Left colon (tissue), 2 donors: ENCODE results near the gene OSM. TPM values are rescaled to one million over a fixed set of nuclear protein-coding genes. Genes with fewer than 3 reads are reported as not detected.

ENCODE experiments used
- ATAC-seq: fragments of 200-7000 bp; cut with Tn5 transposase; one replicate; pipeline ENCODE4 v1.9.1; 2020; ENCODE audit warnings: mild to moderate bottlenecking, moderate library complexity
- DNase-seq, 2 donors: peaks; one replicate each; pipeline ENCODE4 v3.0.0-alpha.2; 2020
- intact Hi-C, 2 donors: fragments of 100-400 bp; cut with DNase I in 1 of 2; cut with micrococcal nuclease in 1 of 2; formaldehyde crosslinking; loops; one replicate each; pipeline versions ENCODE4 v1.11.2 to v1.14.0; 2022; cut with DNase I, micrococcal nuclease
- total RNA-seq, 2 donors: library from RNA; stranded (reverse); fragmentation: NEBNext Ultra II Directional; extraction: Animal tissue kit (Norgen Biotek cat#: 25700); gene quantifications; one replicate each; pipeline ENCODE4 v1.2.1, GENCODE V29; 2021
- donor health status: DM: no; HTN: no; CAD: no.
- donor health status: DM: yes; HTN: yes; CAD: no.

The OSM gene
- total RNA-seq, 2 donors from 2014 or later: 0.20 TPM; not detected in 1

DNA sequence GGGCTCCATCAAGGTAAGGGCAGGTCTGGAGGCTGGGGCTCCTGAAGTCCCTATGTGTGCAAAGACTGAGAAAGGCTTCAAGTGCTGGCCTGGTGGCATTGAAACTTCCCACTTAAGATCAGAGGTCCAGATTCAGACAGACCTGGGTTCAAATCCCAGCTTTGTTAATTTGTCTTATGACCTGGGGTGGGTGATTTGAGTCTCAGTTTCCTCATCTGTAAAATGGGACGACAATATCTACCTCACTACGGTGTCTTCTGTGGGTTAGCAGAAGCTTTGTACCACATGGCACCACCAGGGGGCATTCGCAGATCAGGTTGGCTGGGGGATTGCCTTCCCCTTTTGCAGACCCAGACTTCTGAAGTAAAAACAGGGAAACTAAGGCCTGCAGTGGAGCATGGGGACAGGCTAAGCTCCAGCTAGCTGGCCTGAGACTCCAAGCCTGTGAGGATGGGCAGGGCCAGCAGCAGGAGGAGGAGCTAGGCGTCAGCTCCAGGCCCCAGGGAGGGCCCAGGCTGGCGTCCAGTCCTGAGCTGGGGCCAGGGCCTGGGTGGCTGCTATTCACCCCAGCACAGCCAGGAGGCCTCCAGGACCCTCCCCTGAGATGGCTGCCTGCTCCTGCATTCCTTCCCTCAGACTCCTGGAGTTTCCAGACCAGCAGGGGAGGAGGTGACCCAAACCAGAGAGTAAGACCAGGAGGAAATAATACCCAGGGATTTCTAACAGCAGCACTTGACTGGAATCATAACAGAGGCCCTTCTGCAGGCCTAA lies 21.2 kb upstream of the OSM start:
- ATAC-seq: peak; percentile 60
- intact Hi-C loops: loop anchor here in 1 of 2 donors (2.0 kb wide), 3 partner anchors 39 to 101 kb away; partner anchors contain the start of gene TBC1D10A
- DNase-seq: peak; percentile 87 to 91

DNA sequence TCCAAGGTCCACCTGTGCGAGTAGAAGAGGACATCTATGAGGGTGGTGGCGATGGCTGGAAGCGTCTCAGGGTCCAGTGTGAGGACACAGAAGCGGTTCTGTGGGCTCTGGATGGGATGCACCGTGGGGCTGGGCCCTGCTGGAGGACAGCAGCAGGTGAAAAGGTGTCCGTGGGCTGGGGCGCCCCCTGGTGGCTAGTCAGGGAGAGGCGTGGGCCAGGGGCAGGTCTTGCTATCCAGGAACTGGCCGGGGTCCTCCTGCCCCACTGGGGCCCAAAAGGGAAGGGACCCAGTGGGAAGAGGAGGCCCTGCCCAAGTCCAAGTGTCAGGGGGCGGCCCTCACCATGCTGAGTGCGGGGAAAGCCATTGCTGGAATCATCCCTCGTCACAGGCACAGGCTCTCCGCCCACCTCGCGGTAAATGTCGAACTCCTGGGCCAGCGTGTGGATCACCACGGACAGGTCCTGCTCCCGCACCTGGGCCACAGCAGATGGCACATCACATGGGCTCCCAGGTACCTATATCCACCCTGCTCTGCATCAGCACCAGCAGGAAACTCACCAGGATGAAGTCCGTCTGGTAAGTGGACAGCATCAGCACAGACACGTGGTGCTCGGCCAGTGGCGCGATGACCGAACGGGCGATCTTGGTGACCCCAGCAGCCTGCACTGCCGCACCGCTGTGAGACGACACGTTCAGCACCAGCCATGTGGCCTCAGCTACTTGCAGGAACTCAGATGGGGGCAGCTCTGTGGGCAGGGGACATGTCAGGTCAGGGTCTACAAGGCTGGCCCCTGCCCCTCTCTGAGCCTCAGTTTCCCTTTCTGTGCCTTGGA lies 20.4 kb upstream of the OSM start:
- DNase-seq (peak; percentile 71 to 84), ATAC-seq (peak; percentile 24)
- intact Hi-C loops: loop anchor here in 1 of 2 donors (2.0 kb wide), 1 partner anchor 102 kb away; no protein-coding TSS in a partner anchor

DNA sequence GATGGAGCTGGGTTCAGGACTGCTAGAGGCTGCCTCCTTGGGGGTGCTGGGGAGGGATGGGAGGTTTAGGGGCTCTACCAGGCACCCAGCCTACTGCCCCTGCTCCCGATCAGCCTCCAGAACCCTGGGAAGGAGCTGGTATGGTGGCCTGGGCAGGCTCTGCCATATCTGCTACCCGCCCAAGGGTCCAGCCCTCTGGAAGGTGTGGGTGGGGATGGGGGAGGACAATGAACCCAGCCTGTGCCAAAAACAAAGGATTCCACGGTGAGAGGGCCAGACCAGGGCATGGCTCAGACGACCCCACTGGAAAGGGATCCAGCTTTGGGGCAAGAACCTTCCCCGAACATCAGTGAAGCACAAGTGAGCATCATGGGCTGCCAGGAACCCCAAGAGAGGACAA lies 19.7 kb upstream of the OSM start:
- no peak for ATAC-seq
- DNase-seq: no peak
- intact Hi-C loops: loop anchor here in 1 of 2 donors (2.0 kb wide), 1 partner anchor 102 kb away; no protein-coding TSS in a partner anchor

DNA sequence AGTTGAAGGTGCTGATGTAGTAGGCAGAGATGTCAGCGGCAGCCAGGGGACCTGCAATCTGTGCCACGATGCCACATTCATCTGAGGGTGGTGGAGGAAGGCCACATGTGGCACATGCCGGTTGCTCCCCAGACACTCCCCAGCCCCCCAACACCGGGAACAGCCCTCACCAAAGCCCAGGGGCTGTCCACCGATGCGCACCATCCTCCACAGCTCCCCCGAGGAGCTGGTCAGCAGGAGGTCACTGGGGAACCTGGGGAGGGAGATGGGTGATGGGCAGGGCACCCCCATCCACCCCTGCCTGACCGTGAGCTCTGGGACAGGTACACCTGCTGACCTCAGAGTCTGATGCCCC lies 19.2 kb upstream of the OSM start:
- DNase-seq (no peak), ATAC-seq (no peak)
- intact Hi-C loops: loop anchor here in 1 of 2 donors (2.0 kb wide), 1 partner anchor 103 kb away; no protein-coding TSS in a partner anchor

DNA sequence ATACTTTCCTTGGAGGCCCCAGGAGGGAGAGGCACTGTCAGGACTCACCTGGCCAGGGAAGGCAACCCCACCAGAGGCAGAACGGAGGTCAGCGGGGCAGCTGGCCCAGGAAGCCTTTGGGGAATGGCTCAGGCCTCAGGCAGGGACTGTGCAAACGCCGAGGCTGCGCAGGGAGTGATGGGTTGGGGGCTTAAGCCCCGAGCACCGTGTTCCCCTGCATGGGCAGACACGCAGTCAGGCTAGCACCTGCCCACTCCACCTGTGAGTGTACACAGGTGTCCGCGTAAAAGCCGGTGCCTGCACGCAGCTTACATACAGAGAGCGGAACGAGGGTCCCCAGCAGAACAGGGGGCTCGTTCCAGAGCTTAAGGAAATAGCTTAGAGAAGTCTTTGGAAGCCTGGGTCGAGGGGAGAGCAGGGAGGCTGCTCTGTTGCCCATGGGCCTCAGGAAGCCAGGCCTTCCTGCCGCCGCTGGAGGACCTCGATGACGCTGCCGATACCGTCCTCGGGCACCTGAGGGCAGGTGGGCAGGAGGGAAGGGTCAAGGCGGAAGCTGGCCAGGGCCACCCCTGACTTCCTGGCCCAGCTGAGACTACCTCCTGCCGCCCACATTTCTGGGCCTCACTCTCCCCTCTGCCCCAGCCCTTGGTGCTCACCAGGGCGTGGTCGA lies 18.7 kb upstream of the OSM start:
- no peak for ATAC-seq
- no peak for DNase-seq
- intact Hi-C loops: no loop called here

DNA sequence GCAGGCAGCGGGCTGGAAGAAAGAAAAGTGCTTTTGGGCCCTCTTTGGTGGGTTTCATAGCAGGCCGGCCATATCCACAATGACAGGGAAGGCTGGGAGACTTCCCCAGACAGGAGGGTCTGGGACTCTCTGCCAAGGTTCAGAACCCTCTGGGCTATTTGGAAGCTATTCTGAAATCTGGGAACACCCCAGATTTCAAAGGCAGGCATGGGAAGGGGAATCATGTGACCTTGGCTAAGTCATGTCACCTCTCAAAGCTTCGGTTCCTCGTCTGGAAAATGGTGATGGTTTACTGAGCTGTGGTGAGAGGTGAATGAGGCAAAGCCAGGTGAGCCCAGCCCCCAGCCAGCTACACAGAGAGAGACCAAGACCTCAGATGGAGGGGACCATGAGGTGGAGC lies 18.0 kb upstream of the OSM start:
- intact Hi-C loops: no loop called here
- no peak for ATAC-seq
- DNase-seq: no peak

DNA sequence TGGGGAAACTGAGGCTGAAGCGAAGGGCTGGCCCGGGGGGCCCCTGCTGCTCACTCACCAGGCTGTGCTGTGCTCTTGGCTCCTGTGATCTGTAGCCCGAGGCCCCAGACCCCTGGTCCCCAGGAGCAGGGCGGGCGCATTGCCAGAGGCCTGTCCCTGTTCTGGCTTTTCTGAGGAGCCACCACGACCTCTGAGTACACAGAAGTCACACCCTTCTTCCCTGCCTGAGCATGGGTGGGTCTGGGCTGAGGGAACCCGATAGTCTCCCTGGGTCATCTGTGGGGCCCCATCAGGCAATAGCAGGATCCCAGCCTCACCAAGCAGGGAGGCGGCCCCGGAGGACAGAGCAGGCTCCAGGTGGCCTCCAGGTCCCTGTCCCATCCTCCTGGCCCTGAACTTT lies 17.5 kb upstream of the OSM start:
- intact Hi-C loops: no loop called here
- ATAC-seq (no peak), DNase-seq (no peak)

DNA sequence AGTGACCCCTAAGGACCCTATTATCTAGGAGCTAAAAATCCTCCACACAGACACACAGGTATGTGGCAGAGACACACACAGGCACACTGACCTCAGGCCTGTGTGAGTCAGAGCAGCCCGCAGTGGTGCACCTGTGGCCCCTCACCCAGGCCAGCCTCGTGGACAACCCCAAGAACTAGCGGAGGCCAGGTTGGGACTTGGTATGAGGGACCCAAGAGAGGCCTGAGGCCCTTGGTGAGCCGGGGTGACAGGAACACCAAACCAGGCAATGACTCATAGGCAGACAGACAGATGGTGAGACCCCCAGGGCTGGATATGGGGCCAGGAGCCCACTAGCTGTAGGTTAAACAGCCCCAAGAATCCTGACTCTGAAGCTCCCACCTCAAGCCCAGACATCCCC lies 16.7 kb upstream of the OSM start:
- intact Hi-C loops: no loop called here
- no peak for ATAC-seq
- no peak for DNase-seq

DNA sequence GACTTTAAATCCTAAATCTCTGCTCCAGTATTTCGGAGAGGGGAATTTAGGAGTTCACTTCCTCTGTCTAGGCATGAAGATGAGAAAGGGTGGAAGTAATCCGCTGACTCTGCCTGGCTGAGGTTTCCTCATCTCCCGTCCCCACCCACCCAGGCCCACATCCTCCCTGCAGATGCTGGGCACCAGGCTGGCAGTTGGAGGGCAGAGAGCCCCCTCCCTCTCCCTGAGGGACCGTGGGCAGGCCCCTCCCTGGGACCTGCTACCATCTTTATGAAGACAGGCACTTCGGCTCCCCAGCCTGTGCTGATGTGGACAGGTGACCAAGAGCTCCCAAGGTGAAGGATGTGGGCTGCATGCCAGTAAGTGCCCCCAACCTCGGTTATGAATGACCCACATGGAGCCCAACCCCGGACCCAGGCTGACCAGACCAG lies 16.0 kb upstream of the OSM start:
- intact Hi-C loops: no loop called here
- ATAC-seq (no peak), DNase-seq (no peak)

DNA sequence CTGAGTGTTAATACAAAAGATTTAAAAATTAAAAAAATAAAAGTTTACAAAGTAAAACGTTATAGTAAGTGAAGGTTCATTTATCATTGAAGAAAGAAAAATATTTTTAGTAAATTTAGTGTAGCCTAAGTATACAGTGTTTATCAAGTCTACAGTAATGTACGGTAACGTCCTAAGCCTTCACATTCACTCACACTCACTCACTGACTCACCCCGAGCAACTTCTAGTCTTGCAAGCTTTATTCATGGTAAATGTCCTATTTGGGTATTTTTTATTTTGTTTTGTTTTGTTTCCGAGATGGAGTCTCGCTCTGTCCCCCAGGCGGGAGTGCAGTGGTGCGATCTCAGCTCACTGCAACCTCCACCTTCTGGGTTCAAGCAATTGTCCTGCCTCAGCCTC lies 13.9 kb upstream of the OSM start:
- ATAC-seq: no peak
- no peak for DNase-seq
- intact Hi-C loops: no loop called here

DNA sequence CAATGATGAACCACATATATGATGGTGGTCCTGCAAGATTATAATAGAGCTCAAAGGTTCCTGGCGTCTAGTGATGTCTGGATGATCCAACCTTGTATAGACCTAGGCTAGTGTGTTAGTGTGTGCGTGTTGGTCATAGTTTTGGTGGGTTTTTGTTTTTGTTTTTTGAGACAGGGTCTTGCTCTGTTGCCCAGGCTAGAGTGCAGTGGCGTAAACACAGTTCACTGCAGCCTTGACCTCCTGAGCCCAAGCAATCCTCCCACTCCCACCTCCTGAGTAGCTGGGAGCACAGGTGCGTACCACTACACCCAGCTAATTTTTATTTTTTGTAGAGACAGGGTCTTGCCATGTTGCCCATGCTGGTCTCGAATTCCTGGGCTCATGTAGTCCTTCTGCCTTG lies 13.3 kb upstream of the OSM start:
- DNase-seq: no peak
- intact Hi-C loops: no loop called here
- ATAC-seq: no peak

DNA sequence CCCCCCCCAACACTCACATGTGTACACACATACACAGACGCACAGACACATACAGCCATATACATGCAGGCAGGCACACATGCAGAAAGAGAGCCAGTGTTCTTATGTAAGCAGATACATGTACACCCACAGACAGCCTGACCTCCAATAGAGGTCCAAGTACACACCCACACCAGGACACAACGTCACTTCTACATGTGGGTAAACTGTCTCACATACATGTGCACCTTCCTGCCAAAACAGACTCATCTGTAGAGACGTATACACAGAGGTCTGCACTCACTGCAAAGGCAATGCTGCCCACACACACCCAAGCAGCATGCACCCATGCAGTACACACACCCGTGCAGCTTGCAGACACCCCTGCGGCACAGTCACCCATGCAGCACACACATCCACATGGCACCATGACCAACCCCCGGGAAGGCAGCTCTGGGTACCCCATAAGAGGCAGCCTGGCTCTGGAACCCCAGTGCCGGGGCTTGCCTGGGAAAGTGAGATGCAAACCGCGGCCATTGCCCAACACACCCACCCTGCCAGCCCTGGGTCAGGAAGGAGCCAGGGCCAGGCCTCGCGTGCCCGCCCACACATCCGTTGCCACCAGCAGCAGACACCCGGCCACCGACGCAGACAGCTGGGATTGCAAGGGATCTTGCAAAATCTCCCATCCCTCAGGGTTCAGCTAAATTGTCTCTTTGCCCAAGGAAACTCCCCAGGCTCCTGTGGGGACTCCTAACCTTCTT lies 12.6 kb upstream of the OSM start:
- DNase-seq (no peak), ATAC-seq (no peak)
- intact Hi-C loops: no loop called here

DNA sequence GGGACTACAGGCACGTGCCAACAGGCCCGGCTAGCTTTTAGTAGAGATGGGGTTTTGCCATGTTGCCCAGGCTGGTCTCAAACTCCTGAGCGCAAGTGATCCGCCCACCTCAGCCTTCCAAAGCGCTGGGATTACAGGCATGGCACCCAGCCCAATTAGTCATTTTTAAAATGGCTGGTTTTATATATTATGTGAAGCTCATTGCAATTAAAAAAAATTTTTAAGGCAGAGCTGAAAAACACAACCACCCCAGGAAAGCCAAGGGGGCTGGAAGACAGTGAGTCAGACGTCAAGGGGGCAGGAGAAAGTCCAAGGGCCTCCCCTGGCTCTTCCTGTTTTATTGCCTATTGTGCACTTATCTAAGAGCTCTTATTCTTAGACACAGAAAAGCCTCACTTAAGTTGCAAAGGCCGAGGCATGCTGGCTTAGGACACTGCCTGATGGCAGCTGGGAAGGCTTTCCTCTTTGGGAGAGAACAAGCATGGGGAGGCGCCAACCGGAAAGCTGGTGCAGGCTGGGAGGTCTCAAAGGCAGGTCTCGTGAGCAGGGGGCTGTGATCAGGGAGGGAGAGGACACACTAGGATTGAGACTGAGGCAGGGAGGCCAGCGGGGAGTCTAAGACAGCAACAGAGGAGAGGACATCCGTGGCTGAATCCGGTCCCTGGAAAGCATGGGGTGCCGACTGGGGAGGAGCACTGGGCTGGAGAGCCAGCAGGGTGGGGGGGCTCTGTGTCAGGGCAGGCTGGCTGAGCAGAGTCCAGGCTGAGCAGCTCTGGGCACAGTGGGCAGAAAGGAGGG lies 11.1 kb upstream of the OSM start:
- DNase-seq: peak in 1 of 2 donors; percentile 43
- intact Hi-C loops: no loop called here
- ATAC-seq: peak; percentile 83

DNA sequence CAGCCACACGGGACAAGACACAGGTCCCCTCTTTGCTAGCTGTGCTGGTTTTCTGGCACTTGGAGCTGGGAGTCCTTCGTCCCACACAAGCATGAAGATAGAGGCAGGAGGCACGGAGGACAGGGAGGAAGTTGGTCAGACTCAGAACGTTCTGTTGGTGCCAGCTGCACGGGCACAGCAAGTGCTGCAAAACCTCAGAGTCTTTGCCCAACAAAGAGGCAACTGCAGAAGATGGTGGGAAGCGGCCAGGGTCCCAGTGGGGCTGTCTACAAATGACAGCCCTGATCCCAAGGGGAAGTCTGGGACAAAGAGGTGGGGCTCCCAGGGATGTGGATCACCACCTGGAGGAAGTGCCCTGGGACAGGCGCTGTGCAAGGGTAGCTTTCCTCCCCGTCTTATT lies 9.4 kb upstream of the OSM start:
- intact Hi-C loops: no loop called here
- ATAC-seq: no peak

DNA sequence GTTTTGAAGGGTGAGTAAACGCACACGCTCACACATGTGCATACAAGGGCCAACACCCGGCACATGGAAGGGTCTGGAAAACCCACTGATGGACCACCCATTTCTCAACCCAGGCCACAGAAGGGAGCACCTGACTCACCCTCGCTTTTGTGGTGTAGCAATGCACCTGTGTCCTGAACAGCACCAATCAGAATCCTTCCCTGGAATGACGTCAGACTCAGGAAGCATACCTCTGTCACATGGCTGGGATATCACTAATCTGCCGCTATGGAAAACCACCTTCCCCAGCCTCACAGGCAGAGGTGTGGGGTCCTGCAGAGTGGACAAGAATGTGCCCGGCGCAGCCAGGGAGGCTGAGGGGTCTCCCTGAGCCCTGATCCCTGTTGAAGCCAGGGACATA lies 9.0 kb upstream of the OSM start:
- intact Hi-C loops: no loop called here
- ATAC-seq (peak; percentile 43), DNase-seq (no peak)

More for the DNA sequence above, 9.4 kb upstream of the OSM start:
- no peak for DNase-seq

DNA sequence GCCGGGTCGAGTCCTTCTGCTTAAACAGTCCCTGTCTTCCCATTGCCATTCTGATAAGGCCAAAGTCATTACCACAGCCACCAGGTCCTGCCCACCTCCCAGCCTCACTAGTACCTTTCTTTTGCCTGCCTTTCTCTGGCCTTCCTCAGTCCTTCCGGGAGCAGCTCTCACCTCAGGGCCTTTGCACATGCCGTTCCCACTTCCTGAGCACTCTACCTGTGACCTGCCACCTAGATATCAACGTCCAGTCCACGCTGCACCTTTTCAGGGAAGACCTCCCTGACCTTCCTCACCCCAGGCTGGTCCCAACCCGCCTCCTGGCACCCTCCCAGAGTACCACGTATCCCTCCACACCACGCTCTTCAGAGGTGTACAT lies 7.8 kb upstream of the OSM start:
- no peak for DNase-seq
- no peak for ATAC-seq
- intact Hi-C loops: no loop called here

DNA sequence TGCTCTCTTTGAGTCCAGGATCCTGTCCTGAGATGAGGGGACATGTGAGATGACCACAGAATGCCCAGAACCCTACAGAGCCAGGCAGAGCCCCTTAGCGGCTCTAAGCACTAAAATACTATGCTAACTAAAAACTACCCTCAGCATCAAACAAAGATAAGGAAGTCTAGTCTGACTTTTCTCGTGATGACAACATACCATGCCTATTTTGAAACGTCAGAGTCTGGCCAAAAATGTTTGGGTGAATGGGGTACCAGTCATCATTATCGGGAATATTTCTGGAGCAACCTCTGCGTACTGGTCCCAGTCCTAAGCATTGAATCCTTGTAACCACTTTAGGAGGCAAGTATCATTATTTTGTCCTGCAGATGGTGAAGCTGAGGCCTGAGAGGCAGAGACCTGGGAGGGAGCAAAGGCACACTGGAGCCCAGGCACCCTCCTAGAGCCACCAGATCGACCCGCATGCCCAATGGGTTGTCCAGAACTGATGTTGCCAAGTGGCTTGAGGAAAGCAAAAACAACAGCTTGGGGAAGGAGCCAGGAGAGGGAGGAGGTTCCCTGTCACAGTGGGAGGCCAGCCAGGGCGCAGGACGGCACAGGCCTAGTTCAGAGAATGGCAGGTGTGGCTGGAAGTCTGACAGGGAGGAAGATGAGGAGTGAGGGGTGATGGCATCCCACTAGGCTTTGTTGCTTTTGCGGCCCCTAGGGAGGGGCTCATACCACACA lies 7.2 kb upstream of the OSM start:
- intact Hi-C loops: no loop called here
- no peak for DNase-seq
- ATAC-seq: no peak
